Naive thymus-derived CD4-positive, alpha-beta T cell (primary cell): Measurements from ENCODE around the gene DNAH9. TPM values are rescaled to one million over a fixed set of nuclear protein-coding genes. Genes with fewer than 3 reads are reported as not detected.

ENCODE experiments used
- ATAC-seq: fragments of 150-1000 bp; cut with Tn5 transposase; 2 replicates; pipeline ENCODE4 v1.10.0; 2021; ENCODE audit warnings: mild to moderate bottlenecking, moderate library complexity
- CTCF ChIA-PET: fragments of 350-600 bp; sonication (Branson Sonifier 250); formaldehyde crosslinking; loops from one replicate; lab custom pipeline; 2021; ENCODE audit warnings: antibody characterized with exemption; lab: Charles Lee
- POLR2A ChIA-PET: fragments of 350-600 bp; sonication (Branson Sonifier 250); formaldehyde crosslinking; loops from one replicate; lab custom pipeline; 2021; ENCODE audit warnings: antibody characterized with exemption, inconsistent platforms; lab: Charles Lee
- DNase-seq, 9 donors: peaks; one replicate each; pipeline versions ENCODE4 v3.0.0 to v3.0.0-alpha.2; 2020 to 2022; ENCODE audit warnings: mixed read lengths in 1 of 9
- H3K27ac ChIP-seq: one replicate; pipeline ENCODE4 v1.7.0; 2013; ENCODE audit warnings: mild to moderate bottlenecking, low read depth, low read length, moderate library complexity
- H3K27me3 ChIP-seq, 2 donors: one replicate each; pipeline ENCODE4 v1.7.0; 2013; ENCODE audit warnings: low read length in 2 of 2, mild to moderate bottlenecking in 2 of 2, moderate library complexity in 2 of 2; ENCODE audit not compliant: control insufficient read depth in 2 of 2, insufficient read depth in 2 of 2
- H3K36me3 ChIP-seq, 3 experiments: 1 replicate in 2 of 3; 2 replicates in 1 of 3; pipeline ENCODE4 v1.7.0; 2013; ENCODE audit warnings: low read length in 3 of 3, mild to moderate bottlenecking in 3 of 3, moderate library complexity in 1 of 3; ENCODE audit not compliant: insufficient read depth in 3 of 3, control insufficient read depth in 2 of 3
- H3K4me1 ChIP-seq, 2 donors: one replicate each; pipeline ENCODE4 v1.7.0; 2013; ENCODE audit warnings: low read length in 2 of 2, mild to moderate bottlenecking in 2 of 2, moderate library complexity in 1 of 2; ENCODE audit not compliant: control insufficient read depth in 2 of 2, insufficient read depth in 2 of 2
- H3K4me3 ChIP-seq: 2 replicates; pipeline ENCODE4 v1.7.0; 2013; ENCODE audit warnings: mild to moderate bottlenecking, low read length
- H3K9me3 ChIP-seq, 3 experiments: 1 replicate in 2 of 3; 2 replicates in 1 of 3; pipeline ENCODE4 v1.7.0; 2013; ENCODE audit warnings: low read length in 3 of 3; ENCODE audit not compliant: control insufficient read depth in 2 of 3
- H3K27ac Mint-ChIP-seq, 9 donors: one replicate each; pipeline ENCODE4 v1.8.0; 2020 to 2022; ENCODE audit warnings: mixed read lengths in 9 of 9, mild to moderate bottlenecking in 8 of 9, moderate library complexity in 5 of 9, inconsistent platforms in 2 of 9
- H3K27me3 Mint-ChIP-seq, 5 donors: one replicate each; pipeline ENCODE4 v1.8.0; 2021 to 2022; ENCODE audit warnings: mixed read lengths in 5 of 5, mild to moderate bottlenecking in 1 of 5
- H3K36me3 Mint-ChIP-seq, 5 donors: one replicate each; pipeline ENCODE4 v1.8.0; 2020 to 2022; ENCODE audit warnings: mixed read lengths in 5 of 5, mild to moderate bottlenecking in 3 of 5, inconsistent platforms in 1 of 5
- H3K4me1 Mint-ChIP-seq, 7 donors: one replicate each; pipeline ENCODE4 v1.8.0; 2020 to 2022; ENCODE audit warnings: mixed read lengths in 7 of 7, mild to moderate bottlenecking in 3 of 7, inconsistent platforms in 1 of 7
- H3K4me3 Mint-ChIP-seq, 10 donors: one replicate each; pipeline ENCODE4 v1.8.0; 2020 to 2022; ENCODE audit warnings: mild to moderate bottlenecking in 10 of 10, mixed read lengths in 10 of 10, moderate library complexity in 6 of 10, inconsistent platforms in 2 of 10
- H3K9me3 Mint-ChIP-seq, 11 donors: one replicate each; pipeline ENCODE4 v1.8.0; 2020 to 2022; ENCODE audit warnings: mixed read lengths in 11 of 11, mild to moderate bottlenecking in 4 of 11, inconsistent platforms in 1 of 11, moderate library complexity in 1 of 11
- intact Hi-C, 2 donors: fragments of 100-400 bp; cut with micrococcal nuclease; formaldehyde crosslinking; loops; one replicate each; pipeline ENCODE4 v1.15.1; 2023
- polyA plus RNA-seq, 2 donors: library from polyadenylated mRNA; unstranded; fragments of 300-500 nt; fragmentation: Illumina TruSeq; gene quantifications; one replicate each; pipeline ENCODE4 v1.2.3, GENCODE V29; 2021
- total RNA-seq, 6 experiments: library from RNA in 5 of 6; stranded (reverse) in 5 of 6; gene quantifications; 1 replicate in 5 of 6; 2 replicates in 1 of 6; pipeline ENCODE4 v1.2.3 and lab custom pipeline; 2021 to 2026

DNAH9 gene
- total and polyA plus RNA-seq, 7 experiments from 2014 or later: not detected

GRCh38 chr17:11624976-11625375 is 26.7 kb downstream of the DNAH9 start:
- no peaks in the 10 kb centered on the region for H3K4me1 Mint-ChIP-seq
- DNase-seq: no peak

GRCh38 chr17:11625878-11626277 is 27.6 kb downstream of the DNAH9 start:
- Histone ChIP-seq H3K36me3 (no peaks in the 10 kb centered on the region), H3K27ac (no peak overlapping the region), H3K9me3 (no peaks in the 10 kb centered on the region), H3K4me1 (no peaks in the 10 kb centered on the region), H3K27me3 (no peaks in the 10 kb centered on the region), H3K4me3 (no peak overlapping the region)
- Mint-ChIP-seq H3K27me3 (peaks cover 0 to 10% (median 4%) of the 10 kb centered on the region in 5 donors), H3K9me3 (peaks cover 0 to 10% (median 4%) of the 10 kb centered on the region in 11 donors), H3K36me3 (no peaks in the 10 kb centered on the region), H3K4me3 (no peak overlapping the region), H3K4me1 (no peaks in the 10 kb centered on the region), H3K27ac (no peak overlapping the region)
- ATAC-seq: no peak
- no peak for DNase-seq
- POLR2A ChIA-PET: no interaction called here
- intact Hi-C loops: no loop called here
- CTCF ChIA-PET: no interaction called here

More at GRCh38 chr17:11624976-11625375, 26.7 kb downstream of the DNAH9 start:
- ChIA-PET CTCF (interaction anchor here (0.6 kb wide), 1 partner anchor 32 kb away, joined by 3 read pairs; no protein-coding TSS in a partner anchor), POLR2A (no interaction called here)
- H3K27me3 ChIP-seq: no peaks in the 10 kb centered on the region
- H3K4me3 Mint-ChIP-seq: no peak overlapping the region
- peaks cover 0 to 10% (median 4%) of the 10 kb centered on the region in 11 donors for H3K9me3 Mint-ChIP-seq
- H3K4me1 ChIP-seq: no peaks in the 10 kb centered on the region
- H3K4me3 ChIP-seq: no peak overlapping the region
- no peak for ATAC-seq
- H3K27me3 Mint-ChIP-seq: peaks cover 0 to 8% (median 4%) of the 10 kb centered on the region in 5 donors
- no peaks in the 10 kb centered on the region for H3K36me3 ChIP-seq
- no peaks in the 10 kb centered on the region for H3K36me3 Mint-ChIP-seq
- H3K27ac ChIP-seq: no peak overlapping the region
- no peak overlapping the region for H3K27ac Mint-ChIP-seq
- no peaks in the 10 kb centered on the region for H3K9me3 ChIP-seq
- intact Hi-C loops: no loop called here

DNA sequence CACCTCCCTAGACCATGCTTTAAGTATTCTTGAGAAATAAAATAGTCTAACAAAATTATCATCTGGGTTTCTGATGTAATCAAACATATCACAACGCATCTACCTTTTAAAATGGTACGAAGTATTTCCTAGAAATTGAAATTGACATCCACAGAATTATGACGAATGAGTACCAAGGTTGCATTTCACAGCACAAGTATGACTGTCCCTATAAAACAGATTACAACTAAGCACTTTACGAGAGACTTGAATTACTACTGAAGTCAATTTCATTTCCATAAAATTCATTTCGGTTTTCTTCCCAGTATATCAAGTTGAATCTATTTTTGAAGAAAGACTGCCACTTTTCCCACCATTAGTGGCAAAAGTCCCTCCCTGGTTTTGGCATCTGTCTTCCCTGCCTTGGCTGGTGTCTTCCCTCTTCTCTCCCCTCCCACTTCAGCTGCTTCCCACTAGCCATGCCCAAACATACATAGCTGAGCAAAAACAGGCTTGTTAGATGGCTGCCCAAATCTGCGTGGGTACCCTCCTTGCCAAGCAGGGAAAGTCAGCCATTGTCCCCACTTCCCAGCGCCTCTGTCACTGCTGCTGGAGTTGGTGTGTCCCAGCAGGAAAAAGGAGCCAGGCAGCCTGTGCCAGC is 29.2 kb downstream of the DNAH9 start:
- POLR2A ChIA-PET: no interaction called here
- ATAC-seq (no peak), DNase-seq (no peak)
- CTCF ChIA-PET: no interaction called here
- Mint-ChIP-seq H3K9me3 (peaks cover 0 to 10% (median 4%) of the 10 kb centered on the region in 11 donors), H3K27ac (no peak overlapping the region), H3K36me3 (no peaks in the 10 kb centered on the region), H3K4me1 (no peaks in the 10 kb centered on the region), H3K4me3 (no peak overlapping the region), H3K27me3 (peaks cover 0 to 10% (median 4%) of the 10 kb centered on the region in 5 donors)
- Histone ChIP-seq H3K36me3 (no peaks in the 10 kb centered on the region), H3K4me3 (no peak overlapping the region), H3K9me3 (no peaks in the 10 kb centered on the region), H3K27me3 (no peaks in the 10 kb centered on the region), H3K27ac (no peak overlapping the region), H3K4me1 (no peaks in the 10 kb centered on the region)
- intact Hi-C loops: no loop called here

DNA sequence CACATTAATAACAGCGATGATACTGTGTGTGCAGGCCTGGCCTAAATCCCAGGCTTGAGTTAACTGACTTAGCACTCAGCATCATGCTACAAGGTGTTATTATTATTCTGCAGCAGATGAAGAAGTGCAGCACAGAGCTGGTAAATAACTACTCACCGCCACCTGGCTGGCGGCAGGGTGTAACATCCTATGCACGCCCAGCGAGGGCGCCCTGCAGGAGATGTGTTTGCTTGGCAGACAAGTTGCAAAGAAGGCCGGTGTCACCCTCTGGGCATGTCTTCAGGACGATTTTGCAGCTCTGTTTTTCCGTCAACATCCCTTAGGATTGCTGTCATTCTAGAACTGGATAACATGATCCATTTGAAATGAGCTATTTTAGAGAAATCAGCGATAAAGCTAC is 30.1 kb downstream of the DNAH9 start:
- Mint-ChIP-seq H3K27me3 (peaks cover 0 to 10% (median 4%) of the 10 kb centered on the region in 5 donors), H3K27ac (no peak overlapping the region), H3K4me3 (no peak overlapping the region), H3K9me3 (peaks cover 0 to 15% (median 5%) of the 10 kb centered on the region in 11 donors), H3K4me1 (no peaks in the 10 kb centered on the region), H3K36me3 (no peaks in the 10 kb centered on the region)
- intact Hi-C loops: no loop called here
- Histone ChIP-seq H3K4me3 (no peak overlapping the region), H3K27ac (no peak overlapping the region), H3K4me1 (no peaks in the 10 kb centered on the region), H3K9me3 (no peaks in the 10 kb centered on the region), H3K36me3 (no peaks in the 10 kb centered on the region), H3K27me3 (no peaks in the 10 kb centered on the region)
- ChIA-PET CTCF (no interaction called here), POLR2A (no interaction called here)
- ATAC-seq: no peak
- no peak for DNase-seq

- intact Hi-C loops: no loop called here
- POLR2A ChIA-PET: no interaction called here
- Histone ChIP-seq H3K27me3 (no peaks in the 10 kb centered on the region), H3K36me3 (no peaks in the 10 kb centered on the region), H3K4me3 (no peak overlapping the region), H3K4me1 (no peaks in the 10 kb centered on the region), H3K9me3 (no peaks in the 10 kb centered on the region), H3K27ac (no peak overlapping the region)
- Mint-ChIP-seq H3K9me3 (peaks cover 0 to 15% (median 5%) of the 10 kb centered on the region in 11 donors), H3K4me3 (no peak overlapping the region), H3K27me3 (peaks cover 0 to 10% (median 4%) of the 10 kb centered on the region in 5 donors), H3K36me3 (no peaks in the 10 kb centered on the region), H3K27ac (no peak overlapping the region), H3K4me1 (no peaks in the 10 kb centered on the region)
- DNase-seq (no peak), ATAC-seq (no peak)
- CTCF ChIA-PET: no interaction called here
These were observed 30.6 kb downstream of the DNAH9 start for GRCh38 chr17:11628831-11629230.

GRCh38 chr17:11636771-11637170 is 38.5 kb downstream of the DNAH9 start:
- H3K27me3 Mint-ChIP-seq: peaks cover 0 to 7% (median 0%) of the 10 kb centered on the region in 5 donors
- ATAC-seq: no peak
- intact Hi-C loops: no loop called here
- H3K27me3 ChIP-seq: no peaks in the 10 kb centered on the region
- H3K4me1 Mint-ChIP-seq: no peaks in the 10 kb centered on the region
- CTCF ChIA-PET: no interaction called here
- no peaks in the 10 kb centered on the region for H3K36me3 Mint-ChIP-seq
- H3K4me3 ChIP-seq: no peak overlapping the region
- no peak for DNase-seq
- H3K36me3 ChIP-seq: no peaks in the 10 kb centered on the region
- POLR2A ChIA-PET: no interaction called here
- no peak overlapping the region for H3K27ac Mint-ChIP-seq
- H3K9me3 Mint-ChIP-seq: peaks cover 0 to 16% (median 4%) of the 10 kb centered on the region in 11 donors
- H3K4me3 Mint-ChIP-seq: no peak overlapping the region
- H3K4me1 ChIP-seq: no peaks in the 10 kb centered on the region
- H3K9me3 ChIP-seq: no peaks in the 10 kb centered on the region
- no peak overlapping the region for H3K27ac ChIP-seq

DNA sequence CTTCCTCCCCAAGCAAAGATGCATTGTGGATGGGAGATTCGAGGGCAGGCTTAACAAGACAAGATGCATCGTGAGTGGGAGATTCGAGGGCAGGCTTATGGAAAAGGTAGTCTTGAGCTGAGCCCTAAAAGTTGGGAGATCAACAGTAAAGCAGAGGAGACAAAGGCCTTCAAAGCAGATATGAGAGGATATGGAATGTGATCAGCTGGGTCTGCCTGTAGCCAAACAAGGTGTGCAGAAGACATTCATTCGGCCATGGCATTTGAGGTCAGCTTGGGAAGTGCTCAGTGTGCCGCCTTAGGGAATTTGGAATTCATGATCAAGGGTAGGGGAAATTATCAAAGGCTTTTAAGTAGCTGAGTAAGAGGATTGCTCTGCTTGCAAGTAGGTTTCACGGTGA is 39.5 kb downstream of the DNAH9 start:
- peaks cover 0 to 13% (median 4%) of the 10 kb centered on the region in 11 donors for H3K9me3 Mint-ChIP-seq
- Histone ChIP-seq H3K36me3 (no peaks in the 10 kb centered on the region), H3K9me3 (no peaks in the 10 kb centered on the region), H3K4me1 (no peaks in the 10 kb centered on the region), H3K4me3 (no peak overlapping the region), H3K27me3 (no peaks in the 10 kb centered on the region), H3K27ac (no peak overlapping the region)
- no peak overlapping the region for H3K27ac Mint-ChIP-seq
- ATAC-seq (no peak), DNase-seq (no peak)
- intact Hi-C loops: no loop called here
- POLR2A ChIA-PET: no interaction called here
- CTCF ChIA-PET: no interaction called here
- H3K4me1 Mint-ChIP-seq: no peaks in the 10 kb centered on the region
- H3K27me3 Mint-ChIP-seq: peaks cover 0 to 7% (median 0%) of the 10 kb centered on the region in 5 donors
- H3K36me3 Mint-ChIP-seq: no peaks in the 10 kb centered on the region
- H3K4me3 Mint-ChIP-seq: no peak overlapping the region
